ENCODE results near the gene TAAR6. TPM values are rescaled to one million over a fixed set of nuclear protein-coding genes. Genes with fewer than 3 reads are reported as not detected.
"Not testable (repeated sequence)": the region's sequence is repeated elsewhere in the genome, so short reads cannot be mapped to it uniquely, and the experiment has no call there.

TAAR6 gene, protein sequence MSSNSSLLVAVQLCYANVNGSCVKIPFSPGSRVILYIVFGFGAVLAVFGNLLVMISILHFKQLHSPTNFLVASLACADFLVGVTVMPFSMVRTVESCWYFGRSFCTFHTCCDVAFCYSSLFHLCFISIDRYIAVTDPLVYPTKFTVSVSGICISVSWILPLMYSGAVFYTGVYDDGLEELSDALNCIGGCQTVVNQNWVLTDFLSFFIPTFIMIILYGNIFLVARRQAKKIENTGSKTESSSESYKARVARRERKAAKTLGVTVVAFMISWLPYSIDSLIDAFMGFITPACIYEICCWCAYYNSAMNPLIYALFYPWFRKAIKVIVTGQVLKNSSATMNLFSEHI
- total RNA-seq, result not detected

GRCh38 chr6:132570221-132570777 lies at the start of gene TAAR6:
Gene TAAR6, plus strand, starts transcription at chr6:132570322. Its CDS starts 0 bp downstream, at chr6:132570322.
- peak in 1 of 2 donors; percentile 2 for DNase-seq (ENCODE audit: low spot score in 2 of 2)
- FAIRE-seq, result no peak

GRCh38 chr6:132520953-132521352 lies 49.2 kb upstream of the TAAR6 start:
- DNase-seq (ENCODE audit: low spot score in 2 of 2) (no peak), FAIRE-seq (no peak)

- FAIRE-seq (no peak), DNase-seq (ENCODE audit: low spot score in 2 of 2) (no peak)
Measured at GRCh38 chr6:132524646-132525045, 45.5 kb upstream of the TAAR6 start.

GRCh38 chr6:132525866-132526265 lies 44.3 kb upstream of the TAAR6 start:
- no peak for FAIRE-seq
- DNase-seq (ENCODE audit: low spot score in 2 of 2), result no peak

GRCh38 chr6:132526461-132526860 lies 43.7 kb upstream of the TAAR6 start:
- no peak for FAIRE-seq
- DNase-seq (ENCODE audit: low spot score in 2 of 2), result no peak

- FAIRE-seq (no peak), DNase-seq (ENCODE audit: low spot score in 2 of 2) (no peak)
Measured at GRCh38 chr6:132527791-132528190, 42.3 kb upstream of the TAAR6 start.

GRCh38 chr6:132530293-132530974 lies 39.7 kb upstream of the TAAR6 start:
- DNase-seq (ENCODE audit: low spot score in 2 of 2) (peak in 1 of 2 donors; percentile 18), FAIRE-seq (peak; percentile 99)

- not testable (repeated sequence) for FAIRE-seq
Measured at GRCh38 chr6:132534546-132534945, 35.6 kb upstream of the TAAR6 start.

DNA sequence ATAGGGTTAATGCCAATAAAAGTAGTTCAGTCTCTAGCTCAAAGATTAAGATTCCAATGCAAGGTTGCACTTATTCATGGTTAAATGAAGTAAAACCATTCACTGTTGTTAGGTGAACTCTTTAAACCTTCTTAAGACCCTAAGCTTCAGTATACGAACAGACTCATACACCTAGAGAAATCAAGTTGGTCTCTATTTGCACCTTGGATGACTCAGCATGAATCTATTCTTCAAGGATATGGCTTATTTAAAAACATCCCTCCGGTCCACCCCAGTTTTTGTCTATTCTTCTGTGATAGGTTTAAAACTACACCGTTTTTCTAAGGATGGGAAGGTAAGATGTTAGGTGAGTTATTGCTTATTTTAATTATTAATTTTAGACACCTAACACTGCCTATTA lies 33.0 kb upstream of the TAAR6 start:
- FAIRE-seq, result no peak
- no peak for DNase-seq (ENCODE audit: low spot score in 2 of 2)

More at GRCh38 chr6:132534546-132534945, 35.6 kb upstream of the TAAR6 start:
- not testable (repeated sequence) for DNase-seq (ENCODE audit: low spot score in 2 of 2)

- no peak for FAIRE-seq
Measured at GRCh38 chr6:132537977-132538376, 32.1 kb upstream of the TAAR6 start, which contains the start of gene TAAR9. Gene TAAR9, plus strand, starts transcription at chr6:132538277. Its CDS starts 13 bp downstream, at chr6:132538290.

GRCh38 chr6:132544826-132545225 lies 25.3 kb upstream of the TAAR6 start:
- no peak for DNase-seq (ENCODE audit: low spot score in 2 of 2)
- no peak for FAIRE-seq

More at GRCh38 chr6:132537977-132538376, 32.1 kb upstream of the TAAR6 start, which contains the start of gene TAAR9:
- DNase-seq (ENCODE audit: low spot score in 2 of 2), result no peak

DNA sequence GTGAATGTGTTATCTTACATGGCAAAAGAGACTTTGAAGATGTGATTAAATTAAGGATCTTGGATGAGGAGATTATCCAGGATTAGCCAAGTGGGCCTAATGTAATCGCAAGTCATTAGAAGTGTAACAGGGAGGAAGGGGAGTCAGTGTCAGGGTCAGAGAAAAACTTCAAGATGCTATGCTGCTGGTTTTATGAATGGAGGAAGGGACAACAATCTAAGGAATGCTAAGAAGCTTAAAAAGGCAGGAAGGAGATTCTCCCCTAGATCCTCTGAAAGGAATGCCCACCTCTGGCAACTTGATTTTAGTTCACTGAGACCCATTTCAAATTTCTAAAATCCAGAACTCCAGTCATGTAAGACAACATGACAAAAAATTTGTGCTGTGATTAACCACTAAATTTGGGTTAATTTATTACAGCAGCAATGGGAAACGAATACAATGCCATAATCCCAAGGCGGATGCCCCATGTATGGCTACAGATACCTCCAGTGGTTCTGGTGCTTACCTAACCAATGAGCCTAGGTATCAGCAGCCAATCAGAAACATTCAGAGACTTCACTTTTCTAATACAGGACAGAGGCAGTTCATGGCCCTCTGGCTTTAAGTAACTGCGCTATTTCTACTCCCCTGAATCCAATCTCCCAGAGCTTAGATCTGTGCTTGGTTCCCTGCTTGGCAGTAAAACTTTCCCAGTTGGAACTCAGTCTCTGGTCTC lies 21.2 kb upstream of the TAAR6 start:
- FAIRE-seq (no peak), DNase-seq (ENCODE audit: low spot score in 2 of 2) (no peak)

DNA sequence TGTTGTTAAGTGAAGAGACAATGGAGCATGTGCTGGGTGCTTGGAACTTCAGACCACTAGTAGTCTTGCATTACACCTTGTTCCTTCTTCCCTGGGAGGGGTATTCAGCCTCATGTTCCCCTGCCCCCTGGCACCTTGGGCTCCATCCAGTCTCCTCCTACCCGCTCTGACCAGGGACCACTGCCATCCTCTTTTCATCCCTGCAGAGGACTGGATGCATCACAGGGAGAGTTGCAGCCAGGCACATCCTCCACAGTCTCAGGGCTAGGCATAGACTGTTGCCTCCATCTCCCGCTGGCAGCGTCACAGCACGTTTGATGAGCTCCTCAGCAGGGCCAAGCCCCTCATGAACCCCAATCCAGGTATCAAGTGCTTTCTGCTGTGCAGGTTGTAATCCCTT lies 18.9 kb upstream of the TAAR6 start:
- FAIRE-seq, result no peak
- DNase-seq (ENCODE audit: low spot score in 2 of 2), result no peak

DNA sequence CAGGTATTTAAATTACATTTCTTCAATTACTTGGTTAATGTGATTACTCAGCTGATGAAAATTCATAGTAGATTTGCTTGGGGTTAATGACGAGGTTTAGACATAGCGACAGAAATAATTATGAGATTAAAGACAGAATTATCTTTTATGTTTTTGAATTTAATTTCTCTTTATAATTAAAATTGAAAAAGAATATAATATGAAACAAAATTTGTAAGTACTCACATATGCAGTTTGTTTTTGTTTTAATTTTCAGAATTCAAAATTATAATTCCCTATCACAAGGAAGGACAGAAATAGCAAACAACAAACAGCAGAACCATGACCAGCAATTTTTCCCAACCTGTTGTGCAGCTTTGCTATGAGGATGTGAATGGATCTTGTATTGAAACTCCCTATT lies 17.8 kb upstream of the TAAR6 start, which contains the start of gene TAAR8:
Gene TAAR8, plus strand, starts transcription at position 301 of the 400 bp plus-strand sequence. Its CDS starts 21 bp downstream, at position 322.
- no peak for DNase-seq (ENCODE audit: low spot score in 2 of 2)
- no peak for FAIRE-seq

DNA sequence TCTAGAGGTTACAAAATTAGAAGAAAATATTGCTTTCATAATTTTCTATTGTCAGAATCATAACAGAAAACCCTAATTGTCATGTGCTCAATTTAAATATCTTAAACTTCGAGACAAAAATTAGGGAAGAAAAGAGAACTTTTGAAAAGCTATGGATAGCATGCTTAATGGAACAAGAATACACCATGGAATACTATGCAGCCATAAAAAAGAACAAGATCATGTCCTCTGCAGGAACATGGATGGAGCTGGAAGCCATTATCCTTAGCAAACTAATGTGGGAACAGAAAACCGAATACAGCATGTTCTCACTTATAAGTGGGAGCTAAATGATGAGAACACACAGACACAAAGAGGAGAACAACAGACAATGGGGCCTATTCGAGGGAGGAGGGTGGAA lies 10.0 kb upstream of the TAAR6 start:
- not testable (repeated sequence) for FAIRE-seq; DNase-seq (ENCODE audit: low spot score in 2 of 2)

GRCh38 chr6:132566404-132566803 lies 3.7 kb upstream of the TAAR6 start:
- no peak for DNase-seq (ENCODE audit: low spot score in 2 of 2)

GRCh38 chr6:132567566-132567965 lies 2.6 kb upstream of the TAAR6 start:
- DNase-seq (ENCODE audit: low spot score in 2 of 2) (no peak), FAIRE-seq (no peak)

More at GRCh38 chr6:132566404-132566803, 3.7 kb upstream of the TAAR6 start:
- FAIRE-seq, result no peak

GRCh38 chr6:132568611-132569010 lies 1.5 kb upstream of the TAAR6 start:
- no peak for DNase-seq (ENCODE audit: low spot score in 2 of 2)

DNA sequence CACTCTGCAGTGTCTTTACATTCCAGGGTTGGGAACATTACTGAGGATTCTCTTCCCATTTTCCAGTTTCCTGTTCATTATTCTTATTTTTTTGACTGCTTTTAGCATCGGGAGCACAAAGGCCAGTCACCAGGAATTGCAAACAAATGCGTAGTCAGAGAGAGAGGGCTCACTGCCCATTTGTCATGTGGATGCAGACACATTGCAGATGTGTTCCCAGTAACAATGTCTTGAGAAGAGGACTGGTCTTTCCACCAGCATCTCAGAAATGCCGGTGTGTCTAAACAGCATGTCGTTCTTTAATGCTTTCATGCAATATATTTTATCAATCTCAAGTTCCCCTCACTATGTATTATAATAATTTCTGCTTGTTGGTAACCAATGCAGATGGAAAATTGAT lies 952 bp upstream of the TAAR6 start:
- FAIRE-seq (no peak), DNase-seq (ENCODE audit: low spot score in 2 of 2) (peak in 1 of 2 donors; percentile 6)

More at GRCh38 chr6:132568611-132569010, 1.5 kb upstream of the TAAR6 start:
- FAIRE-seq, result no peak

GRCh38 chr6:132571774-132572173 lies 1.7 kb downstream of the TAAR6 start:
- FAIRE-seq (no peak), DNase-seq (ENCODE audit: low spot score in 2 of 2) (no peak)
